GM06990 (cell line): ENCODE data around the gene TCF20.
A peak's percentile ranks its signal among the peaks of the same experiment; 100 is the strongest.

Experiments
- DNase-seq: peaks from one replicate; pipeline ENCODE4 v3.0.0-alpha.2; 2011; ENCODE audit not compliant: insufficient read length; ENCODE audit errors: extremely low read depth
- H3K27me3 ChIP-seq: replicated peaks from 2 replicates; pipeline ENCODE4 v1.6.0; 2011; ENCODE audit warnings: low read length; ENCODE audit not compliant: control insufficient read depth, insufficient read depth
- H3K36me3 ChIP-seq: 2 replicates; pipeline ENCODE4 v1.5.1; 2011; ENCODE audit warnings: low read length; ENCODE audit not compliant: control insufficient read depth, insufficient read depth
- H3K4me3 ChIP-seq: replicated peaks from 2 replicates; pipeline ENCODE4 v1.5.1; 2011; ENCODE audit warnings: low read depth, mild to moderate bottlenecking, control low read depth, low read length
- CTCF ChIP-seq: IDR thresholded peaks from 2 replicates; pipeline ENCODE4 v1.5.1; 2011; ENCODE audit warnings: low read length, control low read depth, mild to moderate bottlenecking, inconsistent platforms; ENCODE audit not compliant: insufficient read depth, poor library complexity, severe bottlenecking

The TCF20 gene

GRCh38 chr22:42270176-42270509 is 310 bp downstream of the TCF20 start:
- no peak for TF ChIP-seq CTCF
- H3K27me3 ChIP-seq, result no peaks in the 10 kb centered on the region
- no peaks in the 10 kb centered on the region for H3K36me3 ChIP-seq
- peak overlapping the region; percentile 91 for H3K4me3 ChIP-seq
- DNase-seq, result no peak

- DNase-seq, result peak; percentile 79
Measured at GRCh38 chr22:42269432-42270175, 849 bp downstream of the TCF20 start.

GRCh38 chr22:42268852-42269410 is 1.5 kb downstream of the TCF20 start:
- H3K4me3 ChIP-seq, result peak overlapping the region; percentile 91

More at GRCh38 chr22:42269432-42270175, 849 bp downstream of the TCF20 start:
- peak; percentile 41 for TF ChIP-seq CTCF
- peak overlapping the region; percentile 91 for H3K4me3 ChIP-seq
- no peaks in the 10 kb centered on the region for H3K36me3 ChIP-seq
- no peaks in the 10 kb centered on the region for H3K27me3 ChIP-seq

GRCh38 chr22:42265321-42265720 is 5.1 kb downstream of the TCF20 start:
- Histone ChIP-seq H3K36me3 (no peaks in the 10 kb centered on the region), H3K4me3 (no peak overlapping the region), H3K27me3 (no peaks in the 10 kb centered on the region)
- DNase-seq, result no peak
- TF ChIP-seq CTCF, result no peak

More at GRCh38 chr22:42268852-42269410, 1.5 kb downstream of the TCF20 start:
- TF ChIP-seq CTCF, result no peak
- no peak for DNase-seq
- no peaks in the 10 kb centered on the region for H3K36me3 ChIP-seq
- no peaks in the 10 kb centered on the region for H3K27me3 ChIP-seq

- H3K36me3 ChIP-seq, result no peaks in the 10 kb centered on the region
- H3K27me3 ChIP-seq, result no peaks in the 10 kb centered on the region
- H3K4me3 ChIP-seq, result no peak overlapping the region
- DNase-seq, result no peak
- no peak for TF ChIP-seq CTCF
Measured at GRCh38 chr22:42263944-42264343, 6.5 kb downstream of the TCF20 start.
